ENCODE data around the gene PSPC1. TPM values are rescaled to one million over a fixed set of nuclear protein-coding genes. Genes with fewer than 3 reads are reported as not detected.
A peak's percentile ranks its signal among the peaks of the same experiment; 100 is the strongest.

The PSPC1 gene
- total and polyA plus RNA-seq, 11 donors = 18.8 to 31.5 (median 26.0) TPM

- peaks cover 0 to 39% (median 7%) of the 10 kb centered on the region in 12 donors for H3K4me1 ChIP-seq
- no peak for DNase-seq
- 90 to 95% (median 92%) methylated on average over 6 of the region's 6 CpGs for WGBS, 4 donors
Measured at GRCh38 chr13:19772306-19772705, 10.4 kb downstream of the PSPC1 start.

GRCh38 chr13:19769854-19770253 is 12.9 kb downstream of the PSPC1 start:
- H3K9me3 ChIP-seq = no peaks in the 10 kb centered on the region
- no peaks in the 10 kb centered on the region for H3K27me3 ChIP-seq
- H3K4me3 ChIP-seq = no peak overlapping the region
- intact Hi-C loops (cut with DNase I) = no loop called here
- DNase-seq (no peak), ATAC-seq (no peak)
- TF ChIP-seq POLR2A (IDR thresholded peaks at IDR 0.05) (no peak), CTCF (IDR thresholded peaks at IDR 0.05) (no peak)
- no peak overlapping the region for H3K27ac ChIP-seq
- peaks cover 0 to 35% (median 6%) of the 10 kb centered on the region in 12 donors for H3K4me1 ChIP-seq
- peaks cover 0 to 56% (median 40%) of the 10 kb centered on the region in 9 donors for H3K36me3 ChIP-seq
- 93 to 97% (median 94%) methylated on average over 2 of the region's 2 CpGs for WGBS, 4 donors

More at GRCh38 chr13:19772306-19772705, 10.4 kb downstream of the PSPC1 start:
- Histone ChIP-seq H3K9me3 (no peaks in the 10 kb centered on the region), H3K27me3 (no peaks in the 10 kb centered on the region), H3K36me3 (peaks cover 0 to 64% (median 49%) of the 10 kb centered on the region in 9 donors), H3K4me3 (no peak overlapping the region), H3K27ac (no peak overlapping the region)
- ATAC-seq = no peak
- no peak for TF ChIP-seq CTCF (IDR thresholded peaks at IDR 0.05)
- no peak for TF ChIP-seq POLR2A (IDR thresholded peaks at IDR 0.05)
- intact Hi-C loops (cut with DNase I) = no loop called here

- intact Hi-C loops (cut with DNase I) = no loop called here
- 90 to 95% (median 92%) methylated on average over 2 of the region's 2 CpGs for WGBS, 4 donors
- H3K27me3 ChIP-seq = no peaks in the 10 kb centered on the region
- ATAC-seq (no peak), DNase-seq (no peak)
- TF ChIP-seq POLR2A (IDR thresholded peaks at IDR 0.05) (no peak), CTCF (IDR thresholded peaks at IDR 0.05) (no peak)
- H3K36me3 ChIP-seq = peaks cover 0 to 63% (median 41%) of the 10 kb centered on the region in 9 donors
- no peak overlapping the region for H3K4me3 ChIP-seq
- peaks cover 0 to 39% (median 6%) of the 10 kb centered on the region in 12 donors for H3K4me1 ChIP-seq
- no peaks in the 10 kb centered on the region for H3K9me3 ChIP-seq
- H3K27ac ChIP-seq = no peak overlapping the region
Measured at GRCh38 chr13:19767966-19768365, 14.8 kb downstream of the PSPC1 start.

- whole genome bisulfite sequencing, 4 donors = 48 to 61% (median 55%) methylated on average over 5 of the region's 5 CpGs
- Histone ChIP-seq H3K27me3 (no peaks in the 10 kb centered on the region), H3K4me3 (no peak overlapping the region), H3K27ac (no peak overlapping the region), H3K4me1 (peaks cover 0 to 43% (median 6%) of the 10 kb centered on the region in 12 donors), H3K9me3 (no peaks in the 10 kb centered on the region), H3K36me3 (peaks cover 0 to 61% (median 31%) of the 10 kb centered on the region in 9 donors)
- TF ChIP-seq CTCF (IDR thresholded peaks at IDR 0.05) (no peak), POLR2A (IDR thresholded peaks at IDR 0.05) (no peak)
- intact Hi-C loops (cut with DNase I) = no loop called here
- ATAC-seq (peak in 2 of 4 donors; percentile 13 to 23), DNase-seq (no peak)
Measured at GRCh38 chr13:19766591-19766990, 16.2 kb downstream of the PSPC1 start.
